GM21619 (cell line): ENCODE data around the gene ZBTB25.

ENCODE experiments used
- ATAC-seq: cut with Tn5 transposase; IDR thresholded peaks from one replicate; pipeline ENCODE4 v1.9.1; 2021; ENCODE audit not compliant: unreplicated experiment

The ZBTB25 gene

GRCh38 chr14:64444984-64445845, 58.4 kb downstream of the ZBTB25 start:
- peak; percentile 98 for ATAC-seq

- no peak for ATAC-seq
Measured at GRCh38 chr14:64444140-64444539, 59.5 kb downstream of the ZBTB25 start.

- ATAC-seq: no peak
Measured at GRCh38 chr14:64442300-64442988, 61.2 kb downstream of the ZBTB25 start.

- ATAC-seq: no peak
Measured at GRCh38 chr14:64440494-64440893, 63.1 kb downstream of the ZBTB25 start.

GRCh38 chr14:64439141-64439540, 64.5 kb downstream of the ZBTB25 start:
- no peak for ATAC-seq

GRCh38 chr14:64438181-64438841, 65.3 kb downstream of the ZBTB25 start:
- ATAC-seq: no peak

- no peak for ATAC-seq
Measured at GRCh38 chr14:64434528-64434927, 69.1 kb downstream of the ZBTB25 start.

GRCh38 chr14:64423987-64424386, 79.7 kb downstream of the ZBTB25 start:
- no peak for ATAC-seq

- no peak for ATAC-seq
Measured at GRCh38 chr14:64422756-64423155, 80.9 kb downstream of the ZBTB25 start.

- ATAC-seq: no peak
Measured at GRCh38 chr14:64422005-64422404, 81.6 kb downstream of the ZBTB25 start.

- no peak for ATAC-seq
Measured at GRCh38 chr14:64421166-64421565, 82.5 kb downstream of the ZBTB25 start.

- ATAC-seq: no peak
Measured at GRCh38 chr14:64419003-64419402, 84.6 kb downstream of the ZBTB25 start.

GRCh38 chr14:64417771-64418125, 85.9 kb downstream of the ZBTB25 start:
- no peak for ATAC-seq

- ATAC-seq: no peak
Measured at GRCh38 chr14:64417055-64417770, 86.4 kb downstream of the ZBTB25 start.

GRCh38 chr14:64416348-64416932, 87.2 kb downstream of the ZBTB25 start:
- no peak for ATAC-seq

- no peak for ATAC-seq
Measured at GRCh38 chr14:64412237-64412636, 91.4 kb downstream of the ZBTB25 start.

GRCh38 chr14:64411001-64411400, 92.6 kb downstream of the ZBTB25 start:
- no peak for ATAC-seq

GRCh38 chr14:64410084-64410774, 93.4 kb downstream of the ZBTB25 start:
- no peak for ATAC-seq

- ATAC-seq: no peak
Measured at GRCh38 chr14:64409126-64409920, 94.3 kb downstream of the ZBTB25 start.
